GM18858 (cell line): Measurements from ENCODE around the gene ARIH2.
A peak's percentile ranks its signal among the peaks of the same experiment; 100 is the strongest.
"Not testable (repeated sequence)": the region's sequence is repeated elsewhere in the genome, so short reads cannot be mapped to it uniquely, and the experiment has no call there.

Experiments used
- ATAC-seq: cut with Tn5 transposase; IDR thresholded peaks from one replicate; pipeline ENCODE4 v1.9.1; 2021; ENCODE audit not compliant: unreplicated experiment

Gene ARIH2

DNA sequence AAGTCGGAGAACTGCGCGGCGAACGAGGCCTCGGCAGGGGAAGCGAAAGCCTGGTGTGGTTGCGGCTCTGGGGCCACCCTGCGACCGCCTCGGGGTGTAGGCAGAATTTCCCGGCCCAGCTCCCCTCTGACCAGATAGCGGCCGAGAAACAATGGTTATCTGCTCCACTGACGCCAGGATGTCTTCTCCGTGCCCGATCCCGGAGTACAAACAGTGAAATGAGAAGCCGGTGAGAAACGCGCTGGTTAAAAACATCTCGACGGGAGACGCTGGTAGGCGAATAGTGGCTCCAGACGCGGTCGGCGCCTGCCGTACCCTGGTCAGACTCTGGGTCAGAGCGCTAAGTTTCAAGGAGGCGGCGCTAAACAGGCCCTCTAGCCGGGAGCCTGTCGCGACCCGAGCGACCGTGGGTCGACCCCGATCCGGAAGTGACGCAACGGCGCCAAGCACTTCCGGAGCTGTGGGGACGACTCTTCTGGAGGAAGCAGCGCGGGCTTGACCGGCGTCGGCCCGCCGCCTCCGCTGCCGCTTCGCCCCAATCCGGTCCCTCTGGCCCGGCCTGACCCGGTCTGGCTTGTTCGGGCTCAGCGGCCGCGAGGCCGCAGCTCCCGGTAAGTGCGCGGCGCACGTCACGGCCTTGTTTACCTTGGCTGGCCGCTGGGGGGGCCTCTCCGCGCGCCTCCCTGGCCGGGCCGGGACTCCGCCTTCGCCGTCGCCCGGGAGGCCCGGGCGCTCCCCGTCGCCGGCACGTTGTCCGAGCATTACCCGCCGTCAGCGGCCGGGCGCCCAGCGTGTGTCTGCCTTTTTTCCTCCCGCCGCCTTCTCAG, at the start of gene ARIH2:
Gene ARIH2 (plus strand): TSS at position 455 of the 827 bp plus-strand sequence. CDS start 8,717 bp downstream, outside the sequence.
- ATAC-seq, result peak; percentile 67

DNA sequence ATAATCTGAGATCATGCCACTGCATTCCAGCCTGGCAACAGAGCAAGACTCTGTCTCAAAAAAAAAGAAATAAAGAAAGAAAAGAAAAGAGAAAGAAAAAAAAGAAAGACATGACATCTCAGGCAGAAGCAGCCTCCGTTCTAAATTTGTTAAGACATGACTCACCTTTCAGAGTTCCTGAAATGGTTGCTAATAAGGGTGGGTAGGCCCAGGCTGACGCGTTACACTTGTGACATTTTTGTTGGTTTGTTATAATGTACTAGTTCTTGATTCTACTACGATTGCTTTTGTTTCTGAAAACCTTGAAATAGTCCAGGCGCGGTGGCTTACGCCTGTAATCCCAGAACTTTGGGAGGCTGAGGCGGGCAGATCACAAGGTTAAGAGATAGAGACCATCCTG, 41.0 kb upstream of the ARIH2 start:
- no peak for ATAC-seq

DNA sequence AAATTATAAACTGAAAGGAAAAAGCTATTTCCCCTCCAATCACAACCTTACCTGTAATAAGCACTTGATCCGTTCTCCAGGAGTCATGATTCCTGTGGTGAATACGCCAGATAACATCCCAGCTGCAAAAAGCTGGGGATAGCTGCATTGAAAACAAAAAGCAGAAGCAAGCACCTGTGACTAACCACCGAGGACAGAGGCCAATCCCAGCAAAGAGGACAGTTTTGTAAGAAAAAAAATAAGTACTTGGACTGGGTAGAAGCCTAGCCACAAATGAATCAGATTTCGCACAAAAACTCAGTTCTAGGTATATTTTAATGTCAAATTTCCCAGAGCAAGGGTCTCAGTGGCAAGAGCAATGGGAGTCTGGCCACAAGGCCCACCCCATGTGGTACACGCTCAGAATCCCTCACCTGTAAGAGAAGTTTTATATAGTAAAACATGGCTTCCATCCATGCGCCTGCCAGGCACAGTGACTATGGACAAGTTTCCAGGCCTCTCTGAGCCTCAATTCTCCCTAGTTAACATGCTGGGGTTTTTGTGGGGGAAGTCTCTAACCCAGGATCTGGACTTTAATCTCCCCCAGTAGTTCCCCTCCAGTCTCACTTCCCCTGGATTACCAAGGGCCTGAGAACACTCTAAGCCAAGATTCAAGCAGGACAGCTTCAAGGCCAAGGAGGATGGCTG, 39.2 kb upstream of the ARIH2 start:
- no peak for ATAC-seq

DNA sequence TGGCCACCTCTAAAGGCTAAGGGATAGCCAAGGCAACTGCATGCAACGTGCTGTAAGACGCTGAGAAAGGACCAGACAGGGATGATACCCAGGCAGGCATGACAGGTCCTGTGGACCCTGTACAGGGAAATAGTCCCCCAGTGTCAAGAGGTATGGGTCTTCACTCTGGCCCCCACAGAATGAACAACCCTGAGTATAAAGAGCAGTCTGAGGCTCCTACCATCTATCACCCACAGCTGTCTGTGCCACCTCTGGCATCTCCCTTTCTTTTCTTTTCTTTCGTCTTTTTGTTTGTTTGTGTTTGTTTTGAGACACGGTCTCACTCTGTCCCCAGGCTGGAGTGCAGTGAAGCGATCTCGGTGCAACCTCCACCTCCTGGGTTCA, 38.7 kb upstream of the ARIH2 start:
- ATAC-seq, result no peak

DNA sequence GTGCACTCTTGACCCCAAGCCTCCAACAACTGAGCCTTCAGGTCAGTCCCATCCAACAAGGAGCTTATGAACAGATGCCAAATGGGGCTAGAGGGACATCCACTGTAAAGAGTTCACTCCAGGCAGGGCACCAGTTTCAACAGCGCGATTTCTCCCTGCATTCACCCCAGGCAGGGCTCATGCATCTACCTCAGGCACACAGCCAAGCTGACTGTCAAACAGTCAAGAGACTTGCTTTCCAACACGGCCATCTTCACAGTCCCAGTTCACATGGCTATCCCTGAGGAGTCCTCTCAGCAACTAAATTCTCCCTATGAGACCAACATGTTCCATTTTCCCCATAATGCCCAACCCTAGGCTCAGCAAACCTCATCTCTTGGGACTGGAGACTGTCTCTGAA, 37.6 kb upstream of the ARIH2 start:
- ATAC-seq, result no peak

DNA sequence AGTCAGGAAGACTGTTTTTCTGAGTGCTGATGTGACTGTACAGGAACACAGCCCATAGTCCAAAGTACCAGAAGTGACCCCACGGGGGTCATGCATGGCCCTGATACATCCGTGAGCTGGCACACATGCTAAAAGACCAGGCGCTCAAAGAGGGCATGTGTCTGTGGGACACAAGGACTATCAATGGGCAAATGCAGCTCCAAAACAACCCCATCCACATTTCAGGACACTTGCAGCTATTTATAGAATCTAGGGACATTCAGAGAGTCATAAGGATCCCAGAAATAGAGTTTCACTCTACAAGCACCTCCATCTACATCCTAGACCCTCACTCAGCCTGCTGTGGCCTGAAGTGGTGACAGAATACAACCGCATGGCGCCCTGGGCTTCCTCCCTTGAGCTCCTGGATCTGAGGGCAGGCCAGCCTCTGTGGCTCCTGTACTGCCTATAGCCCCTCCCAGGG, 37.0 kb upstream of the ARIH2 start:
- no peak for ATAC-seq

DNA sequence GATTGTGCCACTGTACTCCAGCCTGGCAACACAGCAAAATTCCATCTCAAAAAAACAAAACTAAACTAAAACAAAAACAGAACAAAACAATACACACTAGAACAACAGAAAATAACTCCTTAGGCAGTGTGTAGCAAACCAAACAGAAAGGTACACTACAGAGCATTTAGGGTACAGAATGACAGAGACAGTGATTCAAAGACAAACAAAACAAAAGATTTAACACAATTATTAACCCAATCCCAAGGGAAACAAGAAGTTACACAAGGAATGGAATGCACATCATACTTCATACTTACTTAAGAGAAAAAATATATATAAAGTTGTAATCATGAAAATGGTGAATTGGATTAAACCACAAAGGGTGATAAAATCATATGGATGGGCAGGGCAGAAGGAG, 32.9 kb upstream of the ARIH2 start:
- ATAC-seq, result no peak

DNA sequence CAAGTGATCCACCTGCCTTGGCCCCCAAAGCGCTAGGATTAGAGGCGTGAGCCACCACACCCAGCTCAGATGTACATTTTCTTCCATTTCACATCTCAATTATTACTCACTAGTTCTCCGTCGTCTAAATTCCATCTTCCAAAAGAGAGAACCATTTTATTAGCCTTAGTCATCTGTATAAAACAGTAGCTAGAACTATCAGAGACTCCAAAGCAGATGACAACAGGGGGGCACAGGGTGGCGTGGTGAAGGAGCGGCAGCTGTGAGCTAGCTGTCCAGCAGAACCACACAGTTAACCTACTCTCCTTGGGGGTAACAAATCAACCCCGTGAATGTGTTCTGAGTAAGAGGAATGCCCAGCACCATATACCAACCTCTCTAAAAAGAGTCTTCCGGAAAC, 27.0 kb upstream of the ARIH2 start:
- no peak for ATAC-seq

DNA sequence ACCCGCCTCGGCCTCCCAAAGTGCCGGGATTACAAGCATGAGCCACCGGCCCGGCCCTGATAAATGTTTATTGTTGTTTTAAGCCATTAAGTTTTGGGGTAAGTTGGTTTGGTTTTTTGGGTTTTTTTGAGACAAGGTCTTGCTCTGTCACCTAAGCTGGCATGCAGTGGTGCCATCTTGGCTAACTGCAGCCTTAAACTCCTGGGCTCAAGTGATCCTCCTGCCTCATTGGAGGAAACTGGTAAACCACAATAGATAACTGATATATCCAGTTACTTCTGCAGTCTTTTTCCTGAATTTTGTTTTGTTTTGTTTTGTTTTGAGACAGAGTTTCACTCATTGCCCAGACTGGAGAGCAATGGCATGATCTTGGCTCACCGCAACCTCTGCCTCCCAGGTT, 24.1 kb upstream of the ARIH2 start:
- no peak for ATAC-seq

DNA sequence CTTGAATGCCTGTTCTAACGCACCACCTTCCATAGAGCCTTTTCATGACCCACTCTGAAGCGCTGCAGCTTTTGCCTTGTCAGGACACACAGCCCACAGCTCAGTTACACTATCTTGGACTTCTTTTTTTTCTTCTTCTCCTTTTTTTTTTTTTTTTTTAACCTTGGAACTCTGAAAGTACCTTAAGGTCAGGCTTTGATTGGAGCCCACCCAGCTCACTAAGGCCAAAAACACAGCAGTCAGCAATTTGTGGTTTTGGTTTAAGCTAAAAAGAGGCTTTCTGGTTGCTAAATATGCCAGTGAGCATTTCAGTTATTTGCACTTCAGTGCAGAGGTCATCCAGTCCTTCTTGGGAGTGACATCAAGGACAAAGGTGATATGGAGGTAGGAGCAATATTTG, 21.7 kb upstream of the ARIH2 start:
- ATAC-seq, result no peak

DNA sequence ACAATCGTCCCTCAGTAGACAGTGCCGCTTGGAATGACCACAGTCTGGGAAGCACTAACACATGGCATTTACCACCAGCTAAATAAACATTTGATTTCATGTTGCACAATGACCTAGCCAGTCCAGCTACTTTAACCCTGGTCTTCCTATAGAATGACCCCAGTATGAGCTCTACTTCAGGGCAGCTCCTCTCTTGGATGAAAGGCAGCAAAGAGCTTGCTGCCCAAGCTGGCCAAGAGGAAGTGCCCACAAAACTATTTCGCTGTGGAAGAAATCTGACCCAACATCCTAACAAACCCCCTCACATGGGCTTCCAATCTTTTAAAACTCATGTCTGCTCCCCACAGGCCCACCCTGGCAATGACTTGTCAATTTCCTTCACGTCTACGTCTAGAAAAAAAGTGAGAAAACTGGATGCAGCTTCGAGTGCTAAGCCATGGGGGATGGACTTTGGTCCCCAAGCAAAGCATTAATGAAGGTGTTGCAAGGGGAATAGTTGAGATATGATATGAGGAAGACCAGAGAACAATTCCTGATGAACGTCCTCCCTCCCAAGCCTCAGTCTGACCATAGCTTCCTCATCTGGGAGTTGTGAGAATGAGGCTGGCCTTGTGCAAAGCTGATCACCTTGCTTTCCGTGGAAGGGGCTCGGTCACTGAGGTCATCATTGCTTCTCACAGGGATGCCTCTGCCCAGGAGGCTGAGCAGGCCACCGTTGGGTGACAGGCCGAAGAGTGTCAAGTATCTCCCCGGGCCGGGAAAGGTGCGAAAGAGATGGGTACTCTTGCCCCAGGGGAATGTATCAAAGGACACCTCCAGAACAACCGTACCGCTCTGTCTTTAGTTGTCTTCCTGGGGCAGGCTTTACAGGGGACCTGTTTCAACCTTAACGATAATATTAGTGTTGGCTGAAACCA, 20.9 kb upstream of the ARIH2 start:
- ATAC-seq, result no peak

DNA sequence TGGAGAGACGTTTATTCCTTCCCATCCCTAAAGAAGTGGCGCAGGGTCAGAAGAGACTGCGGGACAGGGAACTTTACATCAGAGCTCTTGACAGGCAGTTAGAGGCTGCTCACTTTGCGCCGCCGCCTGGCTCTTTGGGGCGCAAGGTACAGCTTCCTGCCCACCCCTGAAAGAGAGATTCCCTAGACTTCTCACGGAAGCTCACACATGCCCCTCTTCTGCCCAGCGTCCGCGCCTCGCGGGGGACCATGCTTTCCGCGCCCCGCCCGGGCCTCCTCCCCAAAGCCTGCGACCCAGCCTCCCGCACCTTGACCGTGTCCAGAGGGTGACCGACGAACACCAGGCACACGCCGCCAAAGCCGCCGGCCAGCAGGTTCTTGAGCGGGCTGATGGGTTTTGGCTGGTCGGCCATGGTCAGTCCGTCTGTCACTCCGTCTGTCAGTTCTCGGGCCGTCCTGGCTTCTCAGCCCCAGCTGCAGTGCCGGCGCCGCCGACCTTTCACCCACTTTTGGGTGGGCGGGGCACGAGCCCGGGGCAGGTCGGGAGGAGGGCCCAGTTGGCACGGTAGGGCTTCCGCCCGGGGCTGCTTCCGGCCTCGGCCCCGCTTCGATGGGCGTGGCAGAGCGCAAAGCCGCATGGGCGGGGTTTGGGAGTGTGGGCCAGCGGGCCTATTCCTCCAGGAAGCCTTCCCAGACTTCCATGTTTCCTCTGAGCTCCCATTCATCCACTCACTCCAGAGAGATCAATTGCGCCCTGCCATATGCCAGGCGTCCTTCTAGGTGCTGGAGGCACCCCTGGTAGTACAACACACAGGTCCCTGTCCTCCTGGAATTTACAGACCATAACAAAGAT, 20.0 kb upstream of the ARIH2 start, which contains the start of gene SLC25A20:
Gene SLC25A20 (minus strand): TSS at position 500 of the 852 bp plus-strand sequence. CDS start 88 bp downstream, at position 412.
- peak; percentile 74 for ATAC-seq

DNA sequence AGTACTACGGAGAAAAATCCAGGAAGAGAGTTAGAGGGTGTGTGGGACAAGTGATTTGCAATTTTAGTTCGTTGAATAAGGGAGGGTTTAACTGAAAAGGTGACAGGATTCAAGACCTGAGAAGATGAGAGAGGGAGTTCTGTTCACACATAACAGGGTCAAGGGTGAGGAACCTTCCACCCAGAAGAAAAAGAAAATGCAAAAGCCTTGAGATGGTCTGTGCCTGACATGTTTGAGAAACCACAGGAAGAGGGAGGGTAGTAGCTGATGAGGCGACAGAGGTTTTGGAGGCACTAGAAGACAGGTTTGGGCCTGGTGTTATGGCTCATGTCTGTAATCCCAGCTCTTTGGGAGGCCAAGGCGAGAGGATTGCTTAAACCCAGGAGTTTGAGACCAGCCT, 19.4 kb upstream of the ARIH2 start:
- no peak for ATAC-seq

DNA sequence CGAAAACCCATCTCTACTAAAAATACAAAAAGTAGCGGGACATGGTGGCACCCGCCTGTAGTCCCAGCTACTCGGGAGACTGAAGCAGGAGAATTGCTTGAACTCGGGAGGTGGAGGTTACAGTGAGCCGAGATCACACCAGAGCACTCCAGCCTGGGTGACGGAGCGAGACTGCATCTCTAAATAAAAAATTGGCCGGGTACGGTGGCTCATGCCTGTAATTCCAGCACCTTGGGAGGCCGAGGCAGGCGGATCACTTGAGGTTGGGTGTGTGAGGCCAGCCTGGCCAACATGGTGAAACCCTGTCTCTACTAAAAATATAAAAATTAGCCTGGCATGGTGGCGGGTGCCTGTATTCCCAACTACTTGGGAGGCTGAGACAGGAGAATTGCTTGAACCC, 11.6 kb upstream of the ARIH2 start:
- not testable (repeated sequence) for ATAC-seq

DNA sequence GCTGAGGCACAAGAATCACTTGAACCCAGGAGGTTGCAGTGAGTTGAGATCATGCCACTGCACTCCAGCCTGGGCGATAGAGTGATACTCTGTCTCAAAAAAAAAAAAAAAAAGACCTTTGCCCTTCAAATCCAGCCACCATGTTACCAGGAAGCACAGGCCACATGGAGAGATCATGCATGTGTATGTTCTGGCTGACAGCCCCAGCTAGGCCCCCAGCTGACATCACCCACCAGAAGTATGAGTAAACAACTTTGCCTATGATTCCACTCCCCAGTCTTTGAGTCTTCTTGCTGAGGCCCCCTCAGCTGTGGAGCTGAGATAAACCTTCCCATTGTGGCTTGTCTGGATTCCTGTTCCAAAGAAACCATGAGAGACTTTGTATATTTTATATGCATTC, 3.3 kb upstream of the ARIH2 start:
- ATAC-seq, result no peak

DNA sequence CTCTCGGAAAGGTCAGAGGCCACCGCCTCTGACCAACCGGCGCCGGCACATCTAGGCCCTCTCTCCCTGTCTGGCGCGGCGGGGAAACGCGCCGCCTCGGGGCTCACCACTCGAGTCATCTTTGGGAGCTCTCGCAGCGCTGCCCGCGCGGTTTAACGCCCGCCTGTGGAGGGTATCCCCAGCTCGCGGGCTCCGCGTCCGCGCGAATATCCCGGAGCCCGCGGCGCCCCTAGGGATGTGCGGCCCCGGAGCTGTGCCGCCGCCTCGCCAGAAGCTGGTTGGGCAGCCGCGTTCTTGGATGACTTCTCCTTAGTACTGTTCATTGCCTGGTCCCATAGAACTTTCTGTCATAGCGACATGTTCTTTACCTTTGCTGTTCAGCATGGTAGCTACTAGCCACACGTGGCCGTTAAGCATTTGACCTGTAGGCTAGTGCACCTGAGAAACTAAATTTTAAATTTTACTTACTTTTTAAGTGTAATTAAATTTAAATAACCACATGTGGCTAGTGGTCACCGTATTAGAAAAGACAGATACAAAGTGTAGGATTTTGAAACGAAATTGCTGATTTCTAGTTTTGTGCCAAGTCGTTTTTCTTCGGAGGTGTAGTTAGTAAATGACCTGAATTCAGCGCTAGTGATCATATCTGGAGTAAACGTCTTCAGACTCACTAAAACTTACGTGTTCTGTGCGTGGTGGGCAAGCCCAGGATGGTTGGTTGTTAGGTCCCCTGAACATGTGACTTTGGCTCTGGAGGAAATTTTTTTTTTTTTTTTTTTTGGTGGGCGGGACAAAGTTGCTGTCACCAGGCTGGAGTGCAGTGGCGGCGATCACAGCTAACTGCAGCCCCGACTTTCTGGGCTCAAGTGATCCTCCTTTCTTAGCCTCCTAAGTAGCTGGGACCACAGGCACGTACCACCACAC, 835 bp downstream of the ARIH2 start:
- peak; percentile 7 for ATAC-seq

DNA sequence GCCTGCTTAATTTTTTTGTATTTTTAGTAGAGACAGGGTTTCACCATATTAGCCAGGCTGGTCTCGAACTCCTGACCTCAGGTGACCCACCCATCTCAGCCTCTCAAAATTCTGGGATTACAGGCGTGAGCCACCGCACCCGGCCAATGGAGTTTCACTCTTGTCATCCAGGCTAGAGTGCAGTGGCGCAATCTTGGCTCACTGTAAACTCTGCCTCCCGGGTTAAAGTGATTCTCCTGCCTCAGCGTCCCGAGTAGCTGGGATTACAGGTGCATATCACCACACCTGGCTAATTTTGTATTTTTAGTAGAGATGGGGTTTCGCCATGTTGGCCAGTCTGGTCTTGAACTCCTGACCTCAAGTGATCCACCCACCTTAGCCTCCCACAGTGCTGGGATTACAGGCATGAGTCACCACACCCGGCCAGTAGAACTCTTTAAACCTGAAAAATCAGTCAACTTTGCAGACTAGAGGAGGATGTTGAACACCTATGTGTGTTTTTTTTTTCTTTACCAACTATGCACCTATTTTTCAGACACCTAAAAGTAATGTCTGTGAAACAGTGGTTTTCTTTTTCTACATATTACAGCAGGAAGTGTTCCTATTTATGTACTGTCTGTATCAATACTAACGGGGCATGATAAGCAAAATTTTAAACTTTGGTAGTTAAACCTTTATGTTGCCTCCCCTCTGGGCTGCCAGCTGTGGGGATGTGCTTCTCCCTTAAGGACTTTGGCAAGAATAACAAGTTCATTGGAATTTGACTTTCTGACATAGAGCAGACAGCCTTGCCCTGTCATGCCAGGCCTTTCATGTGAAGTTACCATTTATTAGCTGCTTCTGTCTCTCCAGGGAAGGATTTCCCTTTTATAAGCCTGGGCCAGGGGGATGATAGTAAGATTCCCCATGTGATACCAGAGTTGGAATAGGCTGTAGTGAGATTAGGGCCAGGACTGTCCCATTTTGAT, 8.1 kb downstream of the ARIH2 start:
- no peak for ATAC-seq

DNA sequence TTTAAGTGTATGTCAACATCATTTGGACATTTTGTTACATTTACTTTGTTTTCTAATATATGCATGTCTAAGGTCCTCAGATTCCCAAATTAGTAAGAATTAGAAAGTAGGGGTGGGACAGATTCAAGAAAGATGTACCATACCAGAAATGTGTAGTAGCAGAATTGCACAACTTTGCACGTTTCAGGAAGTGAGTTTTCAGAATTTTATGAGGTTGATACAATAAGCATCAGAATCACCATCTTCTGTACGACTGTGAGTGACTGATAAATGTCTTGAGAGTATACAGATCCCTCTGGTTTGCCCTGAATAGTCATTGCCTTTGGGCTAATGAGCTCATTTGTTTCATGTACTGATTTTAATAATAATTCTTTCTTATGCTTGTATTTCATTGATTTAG, 9.3 kb downstream of the ARIH2 start:
- ATAC-seq, result no peak
